CD4-positive, alpha-beta T cell treated with Interleukin-6 for 4 hours (primary cell): ENCODE results near the gene MSH5.
"Not testable (repeated sequence)": the region's sequence is repeated elsewhere in the genome, so short reads cannot be mapped to it uniquely, and the experiment has no call there.

ENCODE experiments used
- DNase-seq: peaks from one replicate; pipeline ENCODE4 v3.0.0-alpha.2; 2020; ENCODE audit warnings: mixed read lengths

The MSH5 gene

GRCh38 chr6:31739639-31740396 is at the start of gene MSH5:
MSH5 (plus strand) TSS chr6:31740005; CDS start chr6:31740467, 462 bp downstream.
- DNase-seq = peak; percentile 96

DNA sequence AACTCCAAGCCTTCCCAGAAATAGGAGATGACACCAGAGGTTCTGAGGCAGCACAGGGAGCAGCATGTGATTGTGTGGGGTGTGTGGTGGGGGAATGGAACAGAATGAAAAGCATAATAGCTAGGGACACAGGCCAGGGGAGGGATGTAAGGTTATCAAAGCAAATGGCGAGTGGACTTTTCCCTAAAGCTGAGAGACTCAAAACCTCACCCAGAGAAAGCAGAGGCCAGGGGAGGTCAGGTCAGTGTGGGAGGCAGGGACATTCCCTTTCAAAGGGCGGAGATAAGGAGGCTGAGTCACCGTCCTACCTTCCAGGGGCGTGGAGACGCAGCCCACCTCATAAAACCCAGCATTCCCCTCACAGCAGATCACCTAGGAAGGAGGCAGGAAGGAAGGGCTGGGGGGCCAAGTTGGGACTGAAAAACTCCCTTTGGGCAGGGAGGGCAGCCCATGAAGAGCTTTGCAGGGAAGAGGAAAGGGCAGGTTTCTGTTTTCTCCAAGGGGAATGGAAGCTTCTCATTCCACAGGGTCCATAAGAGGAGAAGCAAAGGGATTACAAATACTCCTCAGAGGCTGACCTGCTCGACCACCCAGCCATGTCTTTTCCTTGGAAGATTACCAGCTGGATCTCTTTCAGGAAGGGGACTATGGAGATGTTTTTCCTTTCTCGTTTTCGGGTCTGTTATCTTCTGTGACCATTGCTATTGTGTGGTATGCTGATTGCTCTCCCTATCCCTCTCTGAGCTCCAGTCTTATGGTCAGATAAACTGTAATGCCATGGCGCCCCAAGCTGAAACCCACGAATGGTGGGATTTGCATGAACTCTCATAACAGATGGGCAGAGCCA is 49.4 kb upstream of the MSH5 start:
- no peak for DNase-seq

- no peak for DNase-seq
Measured at GRCh38 chr6:31691078-31691463, 48.7 kb upstream of the MSH5 start.

DNA sequence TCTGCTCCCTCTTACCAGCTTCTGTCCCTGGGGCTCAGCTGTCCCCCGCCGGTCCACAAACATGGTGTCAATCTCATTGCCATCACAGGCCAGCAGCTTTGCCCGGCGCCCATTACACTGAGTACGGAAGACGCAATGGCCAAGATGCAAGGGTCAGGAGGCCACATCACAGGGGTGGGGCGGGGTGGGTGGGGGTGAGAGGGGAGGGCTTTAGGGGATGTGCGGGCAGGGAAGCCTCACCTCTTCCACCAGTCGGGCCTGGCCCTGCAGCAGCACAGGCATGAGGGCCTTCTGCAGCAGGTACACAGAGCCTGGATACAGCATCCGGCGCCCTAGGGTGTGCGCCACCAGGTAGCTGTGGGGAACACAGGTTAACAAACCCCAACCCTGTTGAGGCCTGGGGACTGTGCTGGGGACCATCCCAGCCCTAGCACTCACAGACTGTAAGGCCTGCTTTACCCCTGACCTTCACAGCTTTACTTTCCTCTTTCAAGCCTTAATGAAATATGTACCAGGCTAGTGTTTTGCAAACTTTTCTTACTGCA is 48.2 kb upstream of the MSH5 start:
- DNase-seq = no peak

GRCh38 chr6:31692353-31692752 is 47.5 kb upstream of the MSH5 start:
- DNase-seq = no peak

DNA sequence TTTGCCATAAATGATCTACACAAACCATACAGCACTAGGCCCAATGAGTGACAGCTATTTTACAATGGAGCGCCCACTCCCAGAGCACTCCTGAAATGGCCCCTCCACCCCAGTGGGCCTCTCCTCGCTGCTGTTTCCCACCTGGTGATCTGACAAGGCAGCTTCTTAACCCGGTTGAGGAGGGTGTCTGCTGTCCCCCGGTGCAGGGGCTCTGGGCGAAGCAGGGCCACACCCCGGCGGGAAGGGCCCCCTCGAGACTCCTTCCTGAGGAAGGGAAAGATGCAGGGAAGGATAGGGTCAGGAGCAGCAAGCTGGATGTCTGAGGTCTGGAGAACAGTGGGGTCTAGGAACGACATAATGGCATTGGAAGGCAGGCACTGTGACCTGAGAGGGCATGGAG is 46.9 kb upstream of the MSH5 start:
- DNase-seq = no peak

GRCh38 chr6:31693535-31693934 is 46.3 kb upstream of the MSH5 start:
- DNase-seq = no peak

- DNase-seq = no peak
Measured at GRCh38 chr6:31697555-31697954, 42.2 kb upstream of the MSH5 start.

DNA sequence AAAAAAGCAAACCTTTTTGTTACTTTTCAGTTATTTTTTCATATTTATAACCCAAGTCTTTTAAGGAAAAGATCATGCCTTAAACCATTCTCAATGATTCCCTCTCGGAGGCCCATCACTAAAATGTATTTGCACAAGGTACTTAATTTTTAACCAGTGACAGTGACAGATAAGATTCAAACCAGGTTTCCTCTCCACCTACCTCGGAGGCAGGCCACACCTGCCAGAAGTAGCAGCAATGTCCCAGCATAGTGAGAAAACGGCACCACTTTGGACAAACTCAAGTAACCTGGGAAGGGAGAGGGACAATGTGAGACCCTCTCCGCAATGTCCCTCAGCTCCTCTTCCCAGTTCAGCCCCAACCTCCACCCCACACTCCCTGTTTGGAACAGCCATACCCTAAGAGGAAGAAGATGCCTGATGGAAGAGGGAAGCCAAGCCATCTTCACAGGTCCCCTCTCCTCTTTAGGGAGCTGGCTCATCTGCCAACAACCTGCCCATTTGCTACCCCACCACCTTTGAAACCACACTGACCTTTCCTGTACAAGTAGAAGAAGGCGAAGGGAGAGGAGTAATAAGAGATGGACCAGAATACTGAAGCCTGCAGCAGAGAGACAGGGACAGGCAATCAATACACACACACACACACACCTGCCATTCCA is 38.9 kb upstream of the MSH5 start:
- DNase-seq = no peak

DNA sequence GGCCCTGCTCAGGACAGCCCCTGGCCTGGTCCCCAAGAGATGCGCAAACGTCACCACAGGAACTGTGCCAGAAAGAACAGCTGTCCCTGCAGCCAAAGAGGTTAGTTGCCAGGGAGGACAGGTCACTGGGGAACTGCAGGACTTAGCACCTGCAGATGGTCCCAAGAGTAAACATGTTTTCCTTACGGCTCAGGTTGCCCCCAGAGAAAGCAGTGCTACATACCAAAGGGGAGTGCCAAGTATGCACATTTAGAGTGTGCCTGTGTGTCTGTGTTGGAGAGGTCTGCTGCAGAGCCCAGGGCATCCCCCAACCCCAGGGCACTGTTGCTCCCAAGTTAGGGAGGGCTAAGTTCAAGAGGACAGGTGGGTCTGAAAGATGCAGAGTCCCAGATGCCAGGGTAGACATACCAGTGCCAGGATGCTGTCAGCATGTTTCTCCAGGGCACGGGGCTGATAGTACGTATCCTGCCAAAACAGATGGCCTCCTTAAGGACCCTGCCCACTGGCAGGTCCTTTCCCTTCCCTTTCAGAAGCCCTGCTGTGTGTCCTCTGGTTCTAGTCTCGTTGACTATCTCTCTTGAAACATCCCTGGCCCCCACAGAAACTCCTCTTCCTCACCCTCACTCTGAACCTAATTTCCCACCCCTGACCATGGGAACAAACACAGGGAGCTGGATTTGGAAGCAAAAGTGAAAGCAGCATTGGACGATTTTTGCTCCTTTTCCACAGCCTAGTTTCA is 38.0 kb upstream of the MSH5 start:
- DNase-seq = no peak

DNA sequence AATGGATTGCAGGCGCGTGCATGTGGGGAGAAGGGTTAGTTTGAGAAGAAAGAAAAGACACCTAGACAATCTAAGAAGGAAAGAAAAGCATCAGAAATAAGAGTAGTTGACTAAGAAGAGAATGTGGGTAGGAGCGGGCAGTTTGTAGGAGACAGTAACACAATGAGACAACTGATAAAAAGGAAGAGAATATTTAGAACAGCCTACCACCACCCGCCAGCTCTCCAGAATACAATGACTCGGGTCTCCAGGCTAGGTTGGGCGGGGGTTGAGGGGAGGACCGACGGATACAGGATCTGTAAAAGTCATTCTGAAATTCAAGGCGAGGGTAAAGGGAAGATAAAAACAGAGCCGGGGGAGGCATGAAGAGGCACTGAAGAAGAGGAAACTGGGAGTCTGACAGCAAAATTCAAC is 37.4 kb upstream of the MSH5 start:
- no peak for DNase-seq

- DNase-seq = peak; percentile 99
Measured at GRCh38 chr6:31702819-31703716, 36.7 kb upstream of the MSH5 start, which contains the start of gene ABHD16A. ABHD16A (minus strand) TSS chr6:31703324; CDS start chr6:31703281, 43 bp downstream.

DNA sequence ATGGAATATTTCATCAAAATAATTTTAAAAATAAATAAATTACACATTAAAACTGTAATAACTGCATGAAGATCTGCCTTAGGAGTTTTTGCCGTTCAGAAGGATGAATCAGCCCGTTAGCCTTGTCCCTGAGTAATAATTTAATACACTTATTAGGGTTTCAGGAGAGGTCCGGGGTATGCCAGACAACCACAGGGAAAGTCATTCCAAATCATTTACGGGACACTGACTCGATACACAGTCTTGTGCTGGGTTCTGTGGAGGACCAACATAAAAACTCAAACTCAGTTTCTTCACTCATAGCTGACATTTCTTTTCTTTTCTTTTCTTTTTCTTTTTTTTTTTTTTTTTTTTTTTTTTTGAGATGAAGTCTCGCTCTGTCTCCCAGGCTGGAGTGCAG is 33.9 kb upstream of the MSH5 start:
- no peak for DNase-seq

- DNase-seq = no peak
Measured at GRCh38 chr6:31706599-31706998, 33.2 kb upstream of the MSH5 start, which contains the start of gene LY6G6F. LY6G6F (plus strand) TSS chr6:31706866; CDS start chr6:31706907, 41 bp downstream.

GRCh38 chr6:31707701-31708100 is 32.1 kb upstream of the MSH5 start:
- DNase-seq = no peak

GRCh38 chr6:31708224-31708623 is 31.6 kb upstream of the MSH5 start:
- DNase-seq = no peak

- not testable (repeated sequence) for DNase-seq
Measured at GRCh38 chr6:31709157-31709556, 30.6 kb upstream of the MSH5 start.

DNA sequence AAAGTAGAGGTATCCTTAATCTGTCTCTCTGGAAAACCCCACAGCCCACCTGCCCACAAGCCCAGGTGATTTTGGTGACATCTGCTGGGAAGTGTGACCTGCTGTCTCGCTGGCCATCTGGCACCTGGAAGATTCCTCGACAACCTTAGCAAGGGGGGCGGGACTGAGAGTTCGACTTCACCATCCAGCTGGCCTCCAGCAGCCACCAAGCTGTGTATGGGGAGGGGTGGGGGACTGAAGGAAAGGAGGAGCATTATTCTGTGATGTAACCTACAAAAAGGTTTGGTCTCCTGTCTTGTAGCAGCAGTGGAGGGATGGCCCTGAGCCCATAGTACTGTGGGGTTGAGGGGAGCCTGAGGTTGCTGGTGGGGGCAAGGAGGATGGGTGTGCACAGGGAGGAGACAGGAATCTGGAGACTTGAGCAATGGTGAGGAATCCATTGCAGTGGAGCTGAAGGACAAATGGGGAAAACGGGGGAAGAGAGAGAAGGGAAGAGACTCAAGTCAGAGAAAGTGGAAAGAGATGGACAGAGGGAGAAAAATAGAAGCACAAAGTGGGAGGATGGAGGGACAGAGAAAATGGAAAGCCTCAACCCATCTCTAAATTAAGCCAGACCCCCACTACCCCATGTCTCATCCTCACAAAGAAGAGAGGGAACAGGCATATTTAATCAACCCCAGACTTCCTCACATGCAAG is 29.1 kb upstream of the MSH5 start:
- no peak for DNase-seq

GRCh38 chr6:31711233-31711632 is 28.6 kb upstream of the MSH5 start:
- no peak for DNase-seq

GRCh38 chr6:31712296-31712695 is 27.5 kb upstream of the MSH5 start:
- DNase-seq = peak; percentile 37

DNA sequence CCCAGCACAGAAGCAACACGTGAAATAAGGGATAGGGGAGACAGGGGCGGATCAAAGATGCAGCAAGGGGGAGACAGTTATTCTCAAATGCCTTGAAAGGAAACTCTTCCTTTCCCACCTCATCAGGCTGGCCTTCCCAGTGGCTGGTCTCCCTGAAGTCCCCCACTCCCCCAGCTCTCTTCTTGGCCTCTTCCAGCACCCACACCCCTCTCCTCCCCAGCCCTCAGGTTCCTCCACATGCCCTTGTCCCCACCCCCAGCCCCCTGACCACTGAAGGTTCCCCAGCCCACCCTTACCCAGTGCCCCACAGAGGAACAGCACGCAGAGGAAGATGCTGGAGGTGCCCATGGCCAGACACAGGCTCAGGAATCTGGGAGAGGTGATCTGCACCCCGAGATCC is 26.3 kb upstream of the MSH5 start:
- no peak for DNase-seq
